Ectodermal cell (in vitro differentiated cells): ENCODE measurements around the gene SLC9A5.

Source experiments
- H3K27ac ChIP-seq: 2 replicates; pipeline ENCODE4 v1.7.0; 2013; ENCODE audit warnings: mild to moderate bottlenecking, low read depth, low read length; ENCODE audit not compliant: insufficient read depth, poor library complexity, severe bottlenecking
- H3K27me3 ChIP-seq: 2 replicates; pipeline ENCODE4 v1.7.0; 2013; ENCODE audit warnings: mild to moderate bottlenecking, low read length; ENCODE audit not compliant: insufficient read depth, control insufficient read depth, poor library complexity, severe bottlenecking
- H3K36me3 ChIP-seq: one replicate; pipeline ENCODE4 v1.7.0; 2013; ENCODE audit warnings: low read length; ENCODE audit not compliant: control insufficient read depth, insufficient read depth
- H3K4me1 ChIP-seq: one replicate; pipeline ENCODE4 v1.7.0; 2013; ENCODE audit warnings: low read length; ENCODE audit not compliant: control insufficient read depth, insufficient read depth
- H3K4me3 ChIP-seq: 2 replicates; pipeline ENCODE4 v1.7.0; 2013; ENCODE audit warnings: low read depth, low read length, control low read depth; ENCODE audit not compliant: insufficient read depth
- H3K9me3 ChIP-seq: 2 replicates; pipeline ENCODE4 v1.7.0; 2013; ENCODE audit warnings: mild to moderate bottlenecking, low read length, moderate library complexity; ENCODE audit not compliant: control insufficient read depth
- WGBS, 2 experiments: methylation state at CpG; one replicate each; pipeline ENCODE4 v1.1.7; 2013; ENCODE audit warnings: missing lambda C conversion rate in 2 of 2; 5-methylcytosine and 5-hydroxymethylcytosine counted together

The SLC9A5 gene

DNA sequence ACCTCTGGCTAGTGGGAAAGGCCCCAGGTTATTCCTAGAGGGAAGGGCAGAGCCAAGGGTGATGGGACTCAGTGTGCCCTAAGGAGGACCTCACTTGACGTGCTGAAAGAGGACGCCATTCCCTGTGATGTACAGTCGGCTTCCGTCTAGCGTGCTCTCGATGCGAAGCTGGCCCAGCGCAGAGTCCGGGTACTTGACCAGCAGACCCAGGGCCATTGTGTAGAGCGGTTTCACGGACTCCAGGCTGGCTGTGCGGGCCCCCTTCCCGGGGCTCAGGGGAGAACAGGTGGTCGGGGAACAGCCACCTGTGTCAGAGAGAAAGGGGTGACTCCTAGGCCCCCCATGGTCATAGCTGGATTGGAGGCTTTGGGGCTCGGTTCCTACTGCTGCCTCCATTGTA lies 50.5 kb downstream of the SLC9A5 start:
- H3K27ac ChIP-seq, result no peak overlapping the region
- peaks cover 2% of the 10 kb centered on the region for H3K4me1 ChIP-seq
- WGBS, 2 experiments, result 95% methylated on average over 15 of the region's 15 CpGs
- H3K27me3 ChIP-seq, result no peaks in the 10 kb centered on the region
- H3K36me3 ChIP-seq, result no peaks in the 10 kb centered on the region
- no peak overlapping the region for H3K4me3 ChIP-seq
- H3K9me3 ChIP-seq, result no peaks in the 10 kb centered on the region

DNA sequence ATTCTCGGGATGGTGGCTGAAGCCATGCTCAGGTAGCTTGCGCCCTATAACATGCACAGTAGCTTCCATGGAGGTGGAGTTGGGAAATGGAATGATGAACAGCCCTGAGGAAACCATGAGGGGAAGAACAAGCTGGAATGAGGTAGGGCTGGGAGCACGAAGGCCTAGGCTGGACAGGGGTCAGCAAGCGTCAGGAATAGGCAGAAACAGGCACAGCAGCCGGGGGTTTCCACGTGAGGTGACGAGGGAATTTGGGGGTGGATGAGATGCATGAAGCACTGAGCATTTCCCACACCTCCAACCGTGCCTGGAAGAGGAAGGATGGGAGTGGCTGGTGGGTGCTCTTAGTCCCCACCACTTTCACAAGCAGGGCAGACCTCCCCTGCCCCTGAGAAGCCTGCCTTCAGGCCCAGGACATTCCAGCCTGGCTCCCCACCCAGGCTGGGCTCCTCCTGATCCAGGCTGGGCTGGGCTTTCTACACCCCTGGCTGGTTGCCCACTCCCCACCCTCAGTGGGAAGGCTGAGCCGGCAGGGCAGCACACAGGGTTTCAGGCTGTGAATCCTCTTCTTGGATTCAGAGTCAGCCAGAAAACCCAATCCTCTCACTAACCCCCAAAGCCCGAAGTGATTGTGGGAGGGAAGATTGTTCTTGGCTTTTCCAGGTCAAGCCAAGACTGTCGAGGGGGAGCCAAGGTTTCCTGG lies 52.5 kb downstream of the SLC9A5 start:
- 89 to 90% methylated on average over 11 of the region's 11 CpGs for WGBS, 2 experiments
- Histone ChIP-seq H3K36me3 (no peaks in the 10 kb centered on the region), H3K9me3 (no peaks in the 10 kb centered on the region), H3K4me1 (peaks cover 2% of the 10 kb centered on the region), H3K27me3 (no peaks in the 10 kb centered on the region), H3K27ac (no peak overlapping the region), H3K4me3 (no peak overlapping the region)

DNA sequence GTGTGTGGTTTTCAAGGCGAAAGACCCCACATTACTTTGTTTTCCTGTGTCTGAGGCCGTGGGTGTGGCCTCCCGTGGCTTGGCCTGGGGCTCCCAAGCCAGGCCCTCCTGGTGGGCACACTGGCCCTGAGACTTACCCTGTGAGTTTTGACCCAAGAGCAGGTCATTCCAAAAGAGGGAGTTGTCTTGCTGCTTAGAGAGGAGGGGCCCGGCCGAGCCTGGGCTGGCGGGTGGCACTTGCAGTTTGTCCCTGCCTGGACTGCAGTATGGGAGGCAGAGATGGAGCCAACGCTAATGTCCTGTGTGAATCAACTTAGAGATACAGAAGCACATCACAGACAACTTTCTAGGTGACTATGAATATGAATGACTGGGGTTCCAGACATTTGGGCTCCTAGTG lies 53.3 kb downstream of the SLC9A5 start:
- peaks cover 2% of the 10 kb centered on the region for H3K4me1 ChIP-seq
- no peaks in the 10 kb centered on the region for H3K36me3 ChIP-seq
- no peak overlapping the region for H3K4me3 ChIP-seq
- H3K27ac ChIP-seq, result no peak overlapping the region
- no peaks in the 10 kb centered on the region for H3K9me3 ChIP-seq
- H3K27me3 ChIP-seq, result no peaks in the 10 kb centered on the region
- 91 to 92% methylated on average over 7 of the region's 7 CpGs for WGBS, 2 experiments

DNA sequence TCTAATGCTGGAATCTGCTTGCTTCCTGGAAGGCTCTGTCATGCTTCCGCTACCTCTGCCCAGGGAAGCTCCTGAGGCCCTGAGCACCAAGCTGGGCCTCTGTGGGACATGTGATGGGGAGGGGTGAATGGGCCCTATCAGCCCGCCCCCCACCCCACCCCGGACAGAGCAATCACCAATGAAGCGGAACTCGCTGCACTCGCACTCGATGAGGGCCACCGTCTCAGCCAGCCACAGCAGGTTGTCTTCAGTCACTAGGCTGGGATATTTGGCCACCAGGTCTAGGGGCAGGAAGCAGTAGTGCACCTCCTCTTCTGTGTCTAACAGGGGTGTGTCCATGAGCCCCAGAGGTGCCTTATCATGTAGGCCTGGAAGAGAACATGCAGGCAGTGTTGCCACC lies 54.2 kb downstream of the SLC9A5 start:
- H3K27ac ChIP-seq, result no peak overlapping the region
- H3K36me3 ChIP-seq, result no peaks in the 10 kb centered on the region
- no peaks in the 10 kb centered on the region for H3K9me3 ChIP-seq
- no peaks in the 10 kb centered on the region for H3K27me3 ChIP-seq
- no peak overlapping the region for H3K4me3 ChIP-seq
- WGBS, 2 experiments, result 77 to 80% methylated on average over 8 of the region's 8 CpGs
- H3K4me1 ChIP-seq, result peaks cover 2% of the 10 kb centered on the region

DNA sequence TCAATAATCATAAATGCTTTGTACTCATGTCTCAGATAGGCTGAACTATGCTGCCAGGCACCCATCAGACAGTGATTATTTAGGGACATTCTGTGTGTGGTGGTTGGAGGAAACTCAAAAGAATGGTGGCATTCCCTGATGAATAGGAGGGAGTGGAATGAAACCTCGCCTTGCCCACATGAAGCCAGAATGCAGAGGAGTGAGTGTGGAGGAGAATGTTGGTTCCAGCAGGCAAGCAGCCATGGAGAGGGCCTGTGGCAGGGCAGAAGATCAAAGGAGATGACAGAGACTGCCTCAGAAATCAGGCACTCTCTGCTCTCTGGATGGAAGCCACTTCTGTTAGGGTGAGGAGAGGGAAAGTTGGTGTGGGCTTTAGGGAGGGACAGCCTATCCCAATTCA lies 55.2 kb downstream of the SLC9A5 start:
- WGBS, 2 experiments, result 79 to 83% methylated on average over 1 of the region's 1 CpG

DNA sequence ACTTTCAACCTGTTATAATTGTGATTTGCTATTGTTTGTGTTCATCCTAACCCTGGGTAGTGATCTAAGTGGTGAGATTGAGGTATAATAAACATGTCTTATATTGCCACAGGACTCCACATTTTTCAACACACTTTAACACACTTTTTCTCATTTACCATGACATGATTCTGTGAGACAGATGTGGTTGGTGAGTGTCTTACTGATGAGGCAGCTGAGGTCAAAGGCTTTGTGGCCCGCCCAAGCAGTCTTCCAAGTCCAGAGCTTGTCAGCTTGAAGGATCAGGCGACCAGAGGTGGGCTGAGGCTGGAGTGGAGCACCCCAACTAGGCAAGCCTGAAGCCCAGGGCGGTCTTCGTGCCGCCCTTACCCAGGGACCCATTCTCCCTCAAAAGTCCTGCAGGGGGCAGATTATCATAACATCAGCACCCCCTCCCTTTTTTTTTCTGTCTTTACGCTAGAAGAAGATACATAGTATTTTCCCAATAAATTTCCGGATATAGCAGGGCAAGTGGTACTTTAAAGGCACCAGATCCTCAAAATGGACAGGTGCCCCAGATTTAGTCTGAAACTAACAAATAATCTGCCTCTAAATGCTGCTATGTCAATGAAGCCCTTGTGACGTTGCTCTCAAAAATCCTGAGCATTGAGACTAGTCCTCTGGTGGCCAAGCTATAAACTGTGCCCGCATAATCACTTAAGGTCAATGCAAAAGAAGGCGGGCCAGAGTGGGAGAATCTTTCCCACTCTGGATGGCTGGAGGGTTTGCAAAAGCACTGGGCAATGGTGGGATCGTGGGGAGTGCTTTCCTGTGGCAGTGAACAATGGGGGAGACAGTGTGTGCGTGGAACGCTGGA lies 56.7 kb downstream of the SLC9A5 start:
- H3K27ac ChIP-seq, result no peak overlapping the region
- no peaks in the 10 kb centered on the region for H3K36me3 ChIP-seq
- H3K9me3 ChIP-seq, result no peaks in the 10 kb centered on the region
- WGBS, 2 experiments, result 90 to 92% methylated on average over 13 of the region's 13 CpGs
- H3K4me1 ChIP-seq, result peaks cover 2% of the 10 kb centered on the region
- H3K27me3 ChIP-seq, result no peaks in the 10 kb centered on the region
- no peak overlapping the region for H3K4me3 ChIP-seq

More for the DNA sequence above, 55.2 kb downstream of the SLC9A5 start:
- no peaks in the 10 kb centered on the region for H3K27me3 ChIP-seq
- no peaks in the 10 kb centered on the region for H3K9me3 ChIP-seq
- peaks cover 2% of the 10 kb centered on the region for H3K4me1 ChIP-seq
- no peak overlapping the region for H3K27ac ChIP-seq
- H3K4me3 ChIP-seq, result no peak overlapping the region
- no peaks in the 10 kb centered on the region for H3K36me3 ChIP-seq

DNA sequence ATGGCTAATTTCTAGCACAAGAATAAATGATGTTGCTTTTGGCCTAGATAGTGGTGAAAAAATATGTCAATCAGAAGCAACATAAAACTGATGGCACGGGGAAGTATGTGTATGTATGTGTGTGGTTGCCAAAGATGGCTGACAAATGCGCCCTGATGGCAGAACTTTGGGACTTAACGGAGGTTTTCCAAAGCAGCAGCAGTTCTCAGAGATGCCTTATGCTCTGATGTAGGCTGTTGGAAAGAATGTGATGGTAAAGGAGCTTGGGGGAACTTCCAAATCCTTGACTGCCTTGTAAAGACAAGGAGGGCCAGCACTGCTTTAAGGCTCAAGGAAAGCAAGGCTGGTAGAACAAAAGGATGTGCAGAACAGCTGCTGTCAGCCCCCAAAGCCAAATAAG lies 61.8 kb downstream of the SLC9A5 start:
- no peak overlapping the region for H3K27ac ChIP-seq
- H3K4me1 ChIP-seq, result peaks cover 3% of the 10 kb centered on the region
- H3K9me3 ChIP-seq, result no peaks in the 10 kb centered on the region
- H3K36me3 ChIP-seq, result no peaks in the 10 kb centered on the region
- WGBS, 2 experiments, result 92 to 93% methylated on average over 3 of the region's 3 CpGs
- H3K27me3 ChIP-seq, result no peaks in the 10 kb centered on the region
- H3K4me3 ChIP-seq, result no peak overlapping the region

DNA sequence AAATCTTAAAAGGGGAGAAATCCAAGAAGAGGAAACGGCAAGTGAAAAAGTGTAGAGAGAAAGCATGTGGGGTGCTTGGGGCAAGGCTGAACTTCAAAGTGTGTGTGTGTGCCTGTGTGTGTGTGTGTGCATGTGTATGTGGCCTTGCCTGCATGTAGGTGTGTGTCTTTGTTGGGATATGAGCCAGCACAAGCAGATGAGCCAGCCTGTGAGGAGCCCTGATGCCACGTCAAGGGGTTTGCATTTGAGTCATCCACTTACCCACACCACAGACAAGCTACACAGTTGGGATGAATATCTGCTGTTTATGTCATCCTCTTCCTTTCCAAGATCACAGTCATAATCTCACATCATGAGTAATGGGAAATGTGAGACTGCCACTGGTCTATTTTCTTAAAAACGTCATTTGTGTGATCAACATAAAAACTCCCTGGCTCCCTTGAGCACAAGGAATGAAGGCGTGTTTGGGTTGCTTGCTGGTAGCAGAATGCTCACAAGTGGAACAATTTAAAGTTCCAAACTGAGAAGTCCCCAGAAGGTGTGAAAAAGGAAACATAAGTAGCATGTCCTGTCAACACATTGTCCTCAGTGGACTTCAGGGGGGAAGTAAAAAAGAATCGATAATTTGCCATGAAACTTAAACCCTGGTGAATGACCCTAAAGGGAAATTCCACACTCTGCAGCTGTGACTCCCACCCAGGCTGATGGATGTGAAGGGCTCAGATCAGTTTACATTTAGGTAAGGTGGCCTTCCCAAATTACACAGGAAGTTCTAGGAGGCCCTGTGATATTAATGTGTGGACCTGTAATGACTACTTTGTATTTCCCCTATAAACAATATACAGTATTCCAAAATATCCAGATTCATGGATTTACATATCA lies 63.1 kb downstream of the SLC9A5 start:
- Histone ChIP-seq H3K4me1 (peaks cover 3% of the 10 kb centered on the region), H3K36me3 (no peaks in the 10 kb centered on the region), H3K27ac (no peak overlapping the region), H3K27me3 (no peaks in the 10 kb centered on the region), H3K9me3 (no peaks in the 10 kb centered on the region), H3K4me3 (no peak overlapping the region)
- 89 to 91% methylated on average over 5 of the region's 5 CpGs for WGBS, 2 experiments

DNA sequence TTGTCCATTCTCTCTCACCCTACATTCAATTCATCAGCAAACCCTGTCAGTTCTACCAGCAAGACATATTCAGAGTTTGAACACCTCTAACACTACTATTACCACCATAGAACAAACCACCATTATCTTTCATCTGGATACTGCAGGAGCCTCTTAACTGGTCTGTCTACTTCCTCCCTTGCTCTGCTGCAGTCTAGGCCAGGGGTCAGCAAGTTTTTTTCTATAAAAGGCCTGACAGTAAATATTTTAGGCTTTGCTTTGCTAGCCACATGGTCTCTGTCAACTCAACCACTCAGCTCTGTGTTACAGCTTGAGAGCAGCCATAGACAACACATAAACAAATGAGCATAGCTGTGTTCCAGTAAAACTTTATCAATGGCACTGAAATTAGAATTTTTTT lies 63.9 kb downstream of the SLC9A5 start:
- no peak overlapping the region for H3K27ac ChIP-seq
- no peaks in the 10 kb centered on the region for H3K36me3 ChIP-seq
- no peak overlapping the region for H3K4me3 ChIP-seq
- H3K9me3 ChIP-seq, result no peaks in the 10 kb centered on the region
- H3K4me1 ChIP-seq, result peaks cover 3% of the 10 kb centered on the region
- H3K27me3 ChIP-seq, result no peaks in the 10 kb centered on the region

DNA sequence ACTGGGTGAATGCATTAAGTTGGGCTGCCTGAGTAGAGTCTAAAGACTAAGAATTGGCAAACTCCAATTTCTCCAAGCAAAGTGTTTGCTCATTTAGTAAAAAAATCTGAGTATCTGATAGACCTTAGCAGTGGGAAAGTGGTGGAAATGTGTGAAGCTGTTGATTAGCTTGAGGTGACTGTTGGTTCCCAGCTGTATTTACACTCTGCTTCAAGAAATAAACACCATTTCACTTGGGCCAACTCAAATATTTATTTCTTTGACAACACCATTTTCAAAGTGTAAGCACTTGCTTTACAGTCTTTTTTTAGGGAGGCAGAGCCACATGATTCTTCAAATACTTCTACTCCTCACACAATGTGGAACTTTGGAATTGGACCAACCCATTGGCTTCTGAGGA lies 69.1 kb downstream of the SLC9A5 start:
- no peaks in the 10 kb centered on the region for H3K36me3 ChIP-seq
- H3K4me3 ChIP-seq, result no peak overlapping the region
- no peaks in the 10 kb centered on the region for H3K9me3 ChIP-seq
- no peaks in the 10 kb centered on the region for H3K4me1 ChIP-seq
- H3K27ac ChIP-seq, result no peak overlapping the region
- peaks cover 5% of the 10 kb centered on the region for H3K27me3 ChIP-seq
